Endothelial cell of umbilical vein (primary cell): ENCODE measurements around the gene HEATR5A. TPM values are rescaled to one million over a fixed set of nuclear protein-coding genes. Genes with fewer than 3 reads are reported as not detected.
A peak's percentile ranks its signal among the peaks of the same experiment; 100 is the strongest.
"Not testable (repeated sequence)": the region's sequence is repeated elsewhere in the genome, so short reads cannot be mapped to it uniquely, and the experiment has no call there.

Experiments
- BruUV-seq: library from RNA; stranded (reverse); fragments of 400-500 nt; replicated peaks from 2 replicates; lab custom pipeline; 2021; lab: Mats Ljungman, UMichigan
- CTCF ChIA-PET: fragments of 300-600, 350-600 bp; sonication (Branson Sonifier 250); formaldehyde crosslinking; loops from one replicate; lab custom pipeline; 2021; ENCODE audit warnings: antibody characterized with exemption, inconsistent platforms; lab: Charles Lee
- POLR2A ChIA-PET: fragments of 300-600, 350-600 bp; sonication (Branson Sonifier 250); formaldehyde crosslinking; loops from one replicate; lab custom pipeline; 2021; ENCODE audit warnings: antibody characterized with exemption, inconsistent platforms; lab: Charles Lee
- DNase-seq: peaks from one replicate; pipeline ENCODE4 v3.0.0-alpha.2; 2011; ENCODE audit warnings: low read depth, low spot score
- FAIRE-seq: peaks from 2 replicates; lab custom pipeline; 2011; peaks lifted over from hg19 to GRCh38; lab: Jason Lieb, UNC
- H2AFZ ChIP-seq: 2 replicates; pipeline ENCODE4 v1.6.0; 2012; ENCODE audit warnings: low read depth, low read length, control low read depth, inconsistent platforms
- H3K27ac ChIP-seq: 2 replicates; pipeline ENCODE4 v1.5.1; 2011; ENCODE audit warnings: low read depth, mild to moderate bottlenecking, control low read depth, low read length, moderate library complexity; ENCODE audit not compliant: insufficient read depth
- H3K27me3 ChIP-seq, 2 experiments: 2 replicates each; pipeline versions ENCODE4 v1.6.0 to v1.6.1; 2011; ENCODE audit warnings: low read length in 2 of 2, mixed read lengths in 1 of 2; ENCODE audit not compliant: control insufficient read depth in 2 of 2, insufficient read depth in 2 of 2
- H3K36me3 ChIP-seq, 2 experiments: 2 replicates in 1 of 2; 3 replicates in 1 of 2; pipeline ENCODE4 v1.5.1; 2011; ENCODE audit warnings: low read length in 2 of 2, mild to moderate bottlenecking in 1 of 2, moderate library complexity in 1 of 2; ENCODE audit not compliant: control insufficient read depth in 2 of 2, insufficient read depth in 2 of 2; ENCODE audit errors: extremely low read depth in 1 of 2
- H3K4me1 ChIP-seq: 3 replicates; pipeline ENCODE4 v1.5.1; 2011; ENCODE audit warnings: mild to moderate bottlenecking, low read length; ENCODE audit not compliant: control insufficient read depth, insufficient read depth; ENCODE audit errors: extremely low read depth
- H3K4me2 ChIP-seq: 2 replicates; pipeline ENCODE4 v1.6.1; 2011; ENCODE audit warnings: low read length, control low read depth, mixed read lengths; ENCODE audit not compliant: insufficient read depth
- H3K4me3 ChIP-seq, 3 experiments: fragments of 200-600 bp in 1 of 3; sonication (generic), shearing (Covaris generic) in 1 of 3; replicated peaks in 1 of 3; 2 replicates each; pipeline ENCODE4 v1.5.1; 2011 to 2016; ENCODE audit warnings: control low read depth in 3 of 3, low read length in 3 of 3, mild to moderate bottlenecking in 2 of 3, inconsistent platforms in 1 of 3, low read depth in 1 of 3, moderate library complexity in 1 of 3; ENCODE audit not compliant: insufficient read depth in 1 of 3
- H3K79me2 ChIP-seq: 2 replicates; pipeline ENCODE4 v1.6.0; 2012; ENCODE audit warnings: low read length, inconsistent platforms; ENCODE audit not compliant: control insufficient read depth, insufficient read depth
- H3K9ac ChIP-seq: replicated peaks from 2 replicates; pipeline ENCODE3; 2011; ENCODE audit warnings: low read length, control low read depth; ENCODE audit not compliant: insufficient read depth; ENCODE audit errors: extremely low read depth
- H3K9me1 ChIP-seq: replicated peaks from 3 replicates; pipeline ENCODE4 v1.6.0; 2011; ENCODE audit warnings: mild to moderate bottlenecking, low read length; ENCODE audit not compliant: control insufficient read depth, insufficient read depth; ENCODE audit errors: extremely low read depth
- H3K9me3 ChIP-seq: replicated peaks from 2 replicates; pipeline ENCODE4 v1.5.1; 2012; ENCODE audit warnings: low read length, inconsistent platforms; ENCODE audit not compliant: control insufficient read depth, insufficient read depth
- H4K20me1 ChIP-seq: replicated peaks from 2 replicates; pipeline ENCODE3; 2011; ENCODE audit warnings: mild to moderate bottlenecking, low read length; ENCODE audit not compliant: control insufficient read depth, insufficient read depth; ENCODE audit errors: extremely low read depth
- EZH2 ChIP-seq: IDR thresholded peaks from 2 replicates; pipeline ENCODE4 v1.6.1; 2012; ENCODE audit warnings: borderline replicate concordance, low read depth, mild to moderate bottlenecking, moderate library complexity, low read length, inconsistent platforms; ENCODE audit not compliant: severe bottlenecking
- FOS ChIP-seq: IDR thresholded peaks from 2 replicates; pipeline ENCODE4 v1.6.1; 2011; ENCODE audit warnings: mild to moderate bottlenecking, low read length, moderate library complexity, borderline replicate concordance; ENCODE audit not compliant: insufficient read depth
- GATA2 ChIP-seq: IDR thresholded peaks from 2 replicates; pipeline ENCODE4 v1.7.0; 2011; ENCODE audit warnings: low read depth, mild to moderate bottlenecking, moderate library complexity, mixed read lengths, low read length; ENCODE audit not compliant: insufficient read length, insufficient read depth
- JUN ChIP-seq: IDR thresholded peaks from 2 replicates; pipeline ENCODE4 v1.6.1; 2011; ENCODE audit warnings: borderline replicate concordance, low read depth; ENCODE audit not compliant: insufficient read length, insufficient read depth
- MAX ChIP-seq: IDR thresholded peaks from 2 replicates; pipeline ENCODE4 v1.6.1; 2011; ENCODE audit not compliant: insufficient read depth, insufficient read length
- MYC ChIP-seq: IDR thresholded peaks from one replicate; pipeline ENCODE4 v1.6.1; 2011; ENCODE audit warnings: mild to moderate bottlenecking, low read depth, low read length
- POLR2A ChIP-seq: IDR thresholded peaks from 2 replicates; pipeline ENCODE4 v1.6.1; 2012; ENCODE audit warnings: low read depth, mild to moderate bottlenecking, control low read depth, low read length
- POLR2AphosphoS5 ChIP-seq: IDR thresholded peaks from 2 replicates; pipeline ENCODE4 v1.6.1; 2012; ENCODE audit warnings: low read depth, mild to moderate bottlenecking, control low read depth, low read length, moderate library complexity; ENCODE audit not compliant: insufficient read depth
- dilution Hi-C: fragments of 300-500 bp; cut with MboI; formaldehyde crosslinking; loops from one replicate; pipeline ENCODE4 v1.15.0; 2019; ENCODE audit warnings: low sequenced_read_pairs; ENCODE audit not compliant: extremely low pct_ligation_motif_present
- intact Hi-C: fragments of 100-400 bp; cut with micrococcal nuclease; formaldehyde crosslinking; loops from one replicate; pipeline ENCODE4 v1.10.0; 2022
- polyA plus RNA-seq, 4 experiments: library from polyadenylated mRNA; depleted of rRNA in 3 of 4; stranded (reverse) in 3 of 4; unstranded in 1 of 4; fragments of >200 nt; gene quantifications; 2 replicates each; pipeline versions ENCODE4 v1.2.1 to v1.2.3, GENCODE V29; 2011 to 2012; ENCODE audit warnings: missing spikeins in 1 of 4
- total RNA-seq: library from RNA; stranded (reverse); gene quantifications from 2 replicates; pipeline ENCODE4 v1.2.3, GENCODE V29; 2021
- TF ChIP-seq, protein P1 (sequence below), 2 donors: IDR thresholded peaks; 1 replicate in 1 of 2; 2 replicates in 1 of 2; pipeline ENCODE4 v1.5.1; 2011; ENCODE audit warnings: low read length in 2 of 2, mild to moderate bottlenecking in 2 of 2, moderate library complexity in 2 of 2, control low read depth in 1 of 2, inconsistent platforms in 1 of 2, low read depth in 1 of 2; ENCODE audit not compliant: insufficient read depth in 1 of 2; ENCODE audit errors: extremely low read depth in 1 of 2

The HEATR5A gene
- total and polyA plus RNA-seq, 2 donors (not counting 3 experiments of a cell fraction or from before 2014, with no cell fraction given), result 12.6 to 45.3 TPM

- POLR2A ChIA-PET, result no interaction called here
- Histone ChIP-seq H3K27ac (no peak overlapping the region), H3K36me3 (peaks cover 0 to 5% of the 10 kb centered on the region in 2 experiments), H3K9me1 (no peaks in the 10 kb centered on the region), H3K9ac (no peak overlapping the region), H4K20me1 (no peaks in the 10 kb centered on the region), H2AFZ (no peak overlapping the region), H3K79me2 (no peaks in the 10 kb centered on the region), H3K4me2 (no peak overlapping the region), H3K27me3 (no peaks in the 10 kb centered on the region), H3K4me1 (peaks cover 12% of the 10 kb centered on the region), H3K4me3 (no peak overlapping the region), H3K9me3 (no peaks in the 10 kb centered on the region)
- CTCF ChIA-PET, result interaction anchor here (0.9 to 2.6 kb wide), 2 partner anchors 12 to 31 kb away, joined by 3 to 12 read pairs; no protein-coding TSS in a partner anchor
- TF ChIP-seq, protein P1, sequence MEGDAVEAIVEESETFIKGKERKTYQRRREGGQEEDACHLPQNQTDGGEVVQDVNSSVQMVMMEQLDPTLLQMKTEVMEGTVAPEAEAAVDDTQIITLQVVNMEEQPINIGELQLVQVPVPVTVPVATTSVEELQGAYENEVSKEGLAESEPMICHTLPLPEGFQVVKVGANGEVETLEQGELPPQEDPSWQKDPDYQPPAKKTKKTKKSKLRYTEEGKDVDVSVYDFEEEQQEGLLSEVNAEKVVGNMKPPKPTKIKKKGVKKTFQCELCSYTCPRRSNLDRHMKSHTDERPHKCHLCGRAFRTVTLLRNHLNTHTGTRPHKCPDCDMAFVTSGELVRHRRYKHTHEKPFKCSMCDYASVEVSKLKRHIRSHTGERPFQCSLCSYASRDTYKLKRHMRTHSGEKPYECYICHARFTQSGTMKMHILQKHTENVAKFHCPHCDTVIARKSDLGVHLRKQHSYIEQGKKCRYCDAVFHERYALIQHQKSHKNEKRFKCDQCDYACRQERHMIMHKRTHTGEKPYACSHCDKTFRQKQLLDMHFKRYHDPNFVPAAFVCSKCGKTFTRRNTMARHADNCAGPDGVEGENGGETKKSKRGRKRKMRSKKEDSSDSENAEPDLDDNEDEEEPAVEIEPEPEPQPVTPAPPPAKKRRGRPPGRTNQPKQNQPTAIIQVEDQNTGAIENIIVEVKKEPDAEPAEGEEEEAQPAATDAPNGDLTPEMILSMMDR (IDR thresholded peaks at IDR 0.05; ENCODE audit: extremely low read depth in 1 of 2, insufficient read depth in 1 of 2, low read depth in 1 of 2, low read length in 2 of 2), result no peak
- TF ChIP-seq JUN, result no peak
- no peak for TF ChIP-seq POLR2AphosphoS5
- no peak for TF ChIP-seq MAX
- TF ChIP-seq GATA2, result no peak
- TF ChIP-seq POLR2A, result no peak
- TF ChIP-seq EZH2, result no peak
- TF ChIP-seq MYC, result no peak
- no peak for TF ChIP-seq FOS
- no peak for FAIRE-seq
- BruUV-seq, result no TSS peak
- intact Hi-C loops (loop anchor here (10.0 kb wide), 1 partner anchor 892 kb away; no protein-coding TSS in a partner anchor), dilution Hi-C loops (no loop called here)
- no peak for DNase-seq
These were observed 57.6 kb downstream of the HEATR5A start for GRCh38 chr14:31362746-31363145.

GRCh38 chr14:31361761-31362160, 58.6 kb downstream of the HEATR5A start:
- BruUV-seq, FAIRE-seq, DNase-seq, CTCF ChIA-PET, H3K36me3 ChIP-seq, H3K4me3 ChIP-seq, H4K20me1 ChIP-seq, H3K79me2 ChIP-seq, dilution Hi-C loops, POLR2A ChIA-PET, H3K9me3 ChIP-seq, H3K9me1 ChIP-seq, H2AFZ ChIP-seq, H3K27me3 ChIP-seq: not testable (repeated sequence)
- Histone ChIP-seq H3K9ac (peak overlapping the region; percentile 51), H3K27ac (peak overlapping the region; percentile 68), H3K4me2 (peak overlapping the region; percentile 31), H3K4me1 (peaks cover 21% of the 10 kb centered on the region)
- intact Hi-C loops, result loop anchor here (2.0 to 10.0 kb wide), 2 partner anchors 59 to 893 kb away; partner anchors contain the start of gene HEATR5A
